SU-DHL-6 (cell line): ENCODE measurements around the gene KIZ.

Experiments
- H2AFZ ChIP-seq: fragments of 200-600 bp; sonication (generic); 2 replicates; pipeline ENCODE4 v1.6.1; 2014; ENCODE audit warnings: low read depth, mild to moderate bottlenecking, moderate library complexity, mixed read lengths, antibody characterized with exemption, low read length; ENCODE audit not compliant: severe bottlenecking
- H3F3A ChIP-seq: fragments of 200-600 bp; shearing (Covaris generic); 2 replicates; pipeline ENCODE4 v1.6.0; 2016; ENCODE audit warnings: antibody characterized with exemption, mild to moderate bottlenecking; ENCODE audit not compliant: insufficient read depth
- H3K27ac ChIP-seq: fragments of 200-600 bp; sonication (generic); 2 replicates; pipeline ENCODE4 v1.5.1; 2016; ENCODE audit warnings: low read depth, mild to moderate bottlenecking, low read length, moderate library complexity, mixed read lengths
- H3K27me3 ChIP-seq: fragments of 200-600 bp; sonication (generic), shearing (Covaris generic); 2 replicates; pipeline ENCODE4 v1.6.0; 2014; ENCODE audit warnings: mild to moderate bottlenecking, low read length
- H3K36me3 ChIP-seq: fragments of 200-600 bp; sonication (generic); 2 replicates; pipeline ENCODE4 v1.6.1; 2014; ENCODE audit warnings: mild to moderate bottlenecking, low read length, mixed read lengths
- H3K4me2 ChIP-seq: fragments of 300-600, 200-600 bp; shearing (Covaris generic), sonication (generic); 2 replicates; pipeline ENCODE4 v1.6.0; 2014; ENCODE audit warnings: low read length, low read depth, mild to moderate bottlenecking; ENCODE audit not compliant: poor library complexity, severe bottlenecking
- H3K4me3 ChIP-seq: fragments of 200-600 bp; sonication (generic); 2 replicates; pipeline ENCODE4 v1.5.1; 2014; ENCODE audit warnings: antibody characterized with exemption, low read length, mild to moderate bottlenecking, mixed read lengths; ENCODE audit not compliant: insufficient read depth, poor library complexity, severe bottlenecking
- H3K79me2 ChIP-seq: fragments of 200-600 bp; sonication (generic); 2 replicates; pipeline ENCODE4 v1.6.1; 2014; ENCODE audit warnings: mild to moderate bottlenecking, low read length, moderate library complexity; ENCODE audit not compliant: insufficient read depth
- H3K9ac ChIP-seq: fragments of 200-600 bp; sonication (generic); 2 replicates; pipeline ENCODE4 v1.7.0; 2014; ENCODE audit warnings: mild to moderate bottlenecking, low read length
- H3K9me2 ChIP-seq: fragments of 200-600 bp; sonication (generic); replicated peaks from 2 replicates; pipeline ENCODE4 v1.6.1; 2014; ENCODE audit warnings: low read length; ENCODE audit not compliant: insufficient read depth
- H3K9me3 ChIP-seq: fragments of 200-600 bp; sonication (generic); 2 replicates; pipeline ENCODE4 v1.6.1; 2014; ENCODE audit warnings: low read length, mixed read lengths; ENCODE audit not compliant: insufficient read depth
- H4K20me1 ChIP-seq: fragments of 200-600 bp; sonication (generic); 2 replicates; pipeline ENCODE4 v1.6.1; 2014; ENCODE audit warnings: low read depth, mild to moderate bottlenecking, antibody characterized with exemption, low read length, moderate library complexity, mixed read lengths
- CTCF ChIP-seq: fragments of 200-600 bp; sonication (generic); IDR thresholded peaks from one replicate; pipeline ENCODE4 v1.5.1; 2017; ENCODE audit warnings: antibody characterized with exemption, mild to moderate bottlenecking, low read length, moderate library complexity; ENCODE audit not compliant: insufficient read depth, poor library complexity, severe bottlenecking
- EZH2phosphoT487 ChIP-seq: fragments of 200-600 bp; sonication (generic), shearing (Covaris generic); conservative IDR thresholded peaks from 2 replicates; pipeline ENCODE4 v1.6.1; 2018; ENCODE audit warnings: mild to moderate bottlenecking, antibody characterized with exemption, low read length, moderate library complexity, mixed read lengths

The KIZ gene

GRCh38 chr20:21237956-21238799 is 112.3 kb downstream of the KIZ start:
- Histone ChIP-seq H3K4me3 (no peak overlapping the region), H2AFZ (no peak overlapping the region), H3K79me2 (no peaks in the 10 kb centered on the region), H3K4me2 (no peak overlapping the region), H3F3A (no peaks in the 10 kb centered on the region), H3K27me3 (no peaks in the 10 kb centered on the region), H3K9me3 (no peaks in the 10 kb centered on the region), H3K27ac (no peak overlapping the region), H3K36me3 (no peaks in the 10 kb centered on the region), H3K9ac (no peak overlapping the region), H3K9me2 (no peaks in the 10 kb centered on the region), H4K20me1 (no peaks in the 10 kb centered on the region)
- no peak for TF ChIP-seq EZH2phosphoT487
- TF ChIP-seq CTCF, result no peak

- Histone ChIP-seq H3F3A (no peaks in the 10 kb centered on the region), H3K4me3 (no peak overlapping the region), H3K9me2 (no peaks in the 10 kb centered on the region), H3K9me3 (no peaks in the 10 kb centered on the region), H2AFZ (no peak overlapping the region), H3K9ac (no peak overlapping the region), H3K36me3 (no peaks in the 10 kb centered on the region), H4K20me1 (no peaks in the 10 kb centered on the region), H3K27me3 (no peaks in the 10 kb centered on the region), H3K79me2 (no peaks in the 10 kb centered on the region), H3K4me2 (no peak overlapping the region), H3K27ac (no peak overlapping the region)
- TF ChIP-seq EZH2phosphoT487 (no peak), CTCF (no peak)
These were observed 113.1 kb downstream of the KIZ start for GRCh38 chr20:21238818-21239536.

GRCh38 chr20:21240394-21240793 is 114.5 kb downstream of the KIZ start:
- Histone ChIP-seq H3K9me3 (no peaks in the 10 kb centered on the region), H3K36me3 (no peaks in the 10 kb centered on the region), H3K9me2 (no peaks in the 10 kb centered on the region), H3K79me2 (no peaks in the 10 kb centered on the region), H3K4me2 (no peak overlapping the region), H3K27me3 (no peaks in the 10 kb centered on the region), H2AFZ (no peak overlapping the region), H3F3A (no peaks in the 10 kb centered on the region), H4K20me1 (no peaks in the 10 kb centered on the region), H3K4me3 (no peak overlapping the region), H3K9ac (no peak overlapping the region), H3K27ac (no peak overlapping the region)
- TF ChIP-seq CTCF (no peak), EZH2phosphoT487 (no peak)
